Vagina (tissue), 2 donors: ENCODE results near the gene SNX7. TPM values are rescaled to one million over a fixed set of nuclear protein-coding genes. Genes with fewer than 3 reads are reported as not detected.

Experiments used
- DNase-seq, 2 donors: peaks; one replicate each; pipeline ENCODE4 v3.0.0-alpha.2; 2017; ENCODE audit errors: extremely low spot score in 2 of 2
- H3K27ac ChIP-seq: fragments of 200-600 bp; sonication (generic); one replicate; pipeline ENCODE4 v1.5.1; 2019
- H3K27me3 ChIP-seq: fragments of 200-600 bp; sonication (generic); one replicate; pipeline ENCODE4 v1.5.1; 2019
- H3K36me3 ChIP-seq, 2 donors: fragments of 200-600 bp; sonication (generic); one replicate each; pipeline ENCODE4 v1.5.1; 2017 to 2019
- H3K4me1 ChIP-seq: fragments of 200-600 bp; sonication (generic); one replicate; pipeline ENCODE4 v1.5.1; 2019
- H3K4me3 ChIP-seq, 2 donors: fragments of 200-600 bp; sonication (generic); 1 replicate in 1 of 2; 2 replicates in 1 of 2; pipeline ENCODE4 v1.5.1; 2016 to 2019
- H3K9me3 ChIP-seq: fragments of 200-600 bp; sonication (generic); one replicate; pipeline ENCODE4 v1.5.1; 2019
- CTCF ChIP-seq, 3 experiments: fragments of 450-650 bp in 2 of 3; fragments of 200-600 bp in 1 of 3; sonication (generic) in 1 of 3; IDR thresholded peaks; one replicate each; pipeline ENCODE4 v1.5.1; 2017 to 2019; ENCODE audit warnings: antibody characterized with exemption in 3 of 3, mild to moderate bottlenecking in 2 of 3, moderate library complexity in 2 of 3
- POLR2A ChIP-seq, 2 donors: fragments of 450-650 bp; IDR thresholded peaks; one replicate each; pipeline ENCODE4 v1.6.1; 2017; ENCODE audit warnings: antibody characterized with exemption in 2 of 2, mild to moderate bottlenecking in 2 of 2, moderate library complexity in 2 of 2
- POLR2AphosphoS5 ChIP-seq, 2 donors: sonication (generic); formaldehyde crosslinking; IDR thresholded peaks; one replicate each; pipeline ENCODE4 v1.9.0; 2017; ENCODE audit warnings: antibody characterized with exemption in 2 of 2, mild to moderate bottlenecking in 2 of 2, low read depth in 1 of 2; ENCODE audit not compliant: insufficient read depth in 1 of 2
- intact Hi-C: fragments of 100-400 bp; cut with DNase I; formaldehyde crosslinking; loops from one replicate; pipeline ENCODE4 v1.15.1; 2023
- total RNA-seq: library from RNA; depleted of rRNA; stranded (reverse); fragments of >200 nt; gene quantifications from one replicate; pipeline ENCODE4 v1.2.3, GENCODE V29; 2016

Gene SNX7
- total RNA-seq, 1 donor from 2014 or later = 21.4 TPM

GRCh38 chr1:98781906-98782305 lies 120.4 kb downstream of the SNX7 start:
- Histone ChIP-seq H3K27ac (no peak overlapping the region), H3K27me3 (no peaks in the 10 kb centered on the region), H3K4me3 (no peak overlapping the region), H3K9me3 (no peaks in the 10 kb centered on the region), H3K36me3 (no peaks in the 10 kb centered on the region), H3K4me1 (no peaks in the 10 kb centered on the region)
- DNase-seq = no peak
- intact Hi-C loops = no loop called here
- TF ChIP-seq CTCF (IDR thresholded peaks at IDR 0.05) (no peak), POLR2A (IDR thresholded peaks at IDR 0.05) (no peak), POLR2AphosphoS5 (IDR thresholded peaks at IDR 0.05; ENCODE audit: insufficient read depth in 1 of 2, low read depth in 1 of 2) (no peak)

- H3K9me3 ChIP-seq = no peaks in the 10 kb centered on the region
- H3K27me3 ChIP-seq = no peaks in the 10 kb centered on the region
- TF ChIP-seq CTCF (IDR thresholded peaks at IDR 0.05) (no peak), POLR2AphosphoS5 (IDR thresholded peaks at IDR 0.05; ENCODE audit: insufficient read depth in 1 of 2, low read depth in 1 of 2) (no peak), POLR2A (IDR thresholded peaks at IDR 0.05) (no peak)
- H3K4me3 ChIP-seq = no peak overlapping the region
- H3K36me3 ChIP-seq = no peaks in the 10 kb centered on the region
- intact Hi-C loops = no loop called here
- no peak overlapping the region for H3K27ac ChIP-seq
- DNase-seq = no peak
- H3K4me1 ChIP-seq = no peaks in the 10 kb centered on the region
Observed at GRCh38 chr1:98783821-98784220, 122.3 kb downstream of the SNX7 start.

GRCh38 chr1:98791498-98791897 lies 130.0 kb downstream of the SNX7 start:
- no peak overlapping the region for H3K27ac ChIP-seq
- no peaks in the 10 kb centered on the region for H3K27me3 ChIP-seq
- H3K9me3 ChIP-seq = no peaks in the 10 kb centered on the region
- no peak for DNase-seq
- H3K4me3 ChIP-seq = no peak overlapping the region
- H3K36me3 ChIP-seq = no peaks in the 10 kb centered on the region
- intact Hi-C loops = no loop called here
- H3K4me1 ChIP-seq = no peaks in the 10 kb centered on the region
- no peak for TF ChIP-seq CTCF (IDR thresholded peaks at IDR 0.05)
- TF ChIP-seq POLR2A (IDR thresholded peaks at IDR 0.05) = no peak
- no peak for TF ChIP-seq POLR2AphosphoS5 (IDR thresholded peaks at IDR 0.05; ENCODE audit: insufficient read depth in 1 of 2, low read depth in 1 of 2)

- DNase-seq = no peak
- Histone ChIP-seq H3K27me3 (no peaks in the 10 kb centered on the region), H3K4me1 (no peaks in the 10 kb centered on the region), H3K4me3 (no peak overlapping the region), H3K36me3 (no peaks in the 10 kb centered on the region), H3K27ac (no peak overlapping the region), H3K9me3 (no peaks in the 10 kb centered on the region)
- TF ChIP-seq POLR2A (IDR thresholded peaks at IDR 0.05) (no peak), CTCF (IDR thresholded peaks at IDR 0.05) (no peak), POLR2AphosphoS5 (IDR thresholded peaks at IDR 0.05; ENCODE audit: insufficient read depth in 1 of 2, low read depth in 1 of 2) (no peak)
- intact Hi-C loops = no loop called here
Observed at GRCh38 chr1:98792123-98792522, 130.6 kb downstream of the SNX7 start.

- H3K27ac ChIP-seq = no peak overlapping the region
- no peaks in the 10 kb centered on the region for H3K27me3 ChIP-seq
- H3K4me1 ChIP-seq = no peaks in the 10 kb centered on the region
- DNase-seq = no peak
- no peaks in the 10 kb centered on the region for H3K9me3 ChIP-seq
- no peaks in the 10 kb centered on the region for H3K36me3 ChIP-seq
- H3K4me3 ChIP-seq = no peak overlapping the region
- intact Hi-C loops = no loop called here
- no peak for TF ChIP-seq CTCF (IDR thresholded peaks at IDR 0.05)
- no peak for TF ChIP-seq POLR2AphosphoS5 (IDR thresholded peaks at IDR 0.05; ENCODE audit: insufficient read depth in 1 of 2, low read depth in 1 of 2)
- TF ChIP-seq POLR2A (IDR thresholded peaks at IDR 0.05) = no peak
Observed at GRCh38 chr1:98793136-98793535, 131.6 kb downstream of the SNX7 start.
